ENCODE measurements around the gene UFM1.

GRCh38 chr13:38385153-38385891 lies 35.7 kb downstream of the UFM1 start:
- TF ChIP-seq POLR2A (IDR thresholded peaks at IDR 0.05) = no peak
- TF ChIP-seq, protein P1, sequence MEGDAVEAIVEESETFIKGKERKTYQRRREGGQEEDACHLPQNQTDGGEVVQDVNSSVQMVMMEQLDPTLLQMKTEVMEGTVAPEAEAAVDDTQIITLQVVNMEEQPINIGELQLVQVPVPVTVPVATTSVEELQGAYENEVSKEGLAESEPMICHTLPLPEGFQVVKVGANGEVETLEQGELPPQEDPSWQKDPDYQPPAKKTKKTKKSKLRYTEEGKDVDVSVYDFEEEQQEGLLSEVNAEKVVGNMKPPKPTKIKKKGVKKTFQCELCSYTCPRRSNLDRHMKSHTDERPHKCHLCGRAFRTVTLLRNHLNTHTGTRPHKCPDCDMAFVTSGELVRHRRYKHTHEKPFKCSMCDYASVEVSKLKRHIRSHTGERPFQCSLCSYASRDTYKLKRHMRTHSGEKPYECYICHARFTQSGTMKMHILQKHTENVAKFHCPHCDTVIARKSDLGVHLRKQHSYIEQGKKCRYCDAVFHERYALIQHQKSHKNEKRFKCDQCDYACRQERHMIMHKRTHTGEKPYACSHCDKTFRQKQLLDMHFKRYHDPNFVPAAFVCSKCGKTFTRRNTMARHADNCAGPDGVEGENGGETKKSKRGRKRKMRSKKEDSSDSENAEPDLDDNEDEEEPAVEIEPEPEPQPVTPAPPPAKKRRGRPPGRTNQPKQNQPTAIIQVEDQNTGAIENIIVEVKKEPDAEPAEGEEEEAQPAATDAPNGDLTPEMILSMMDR (IDR thresholded peaks at IDR 0.05) = no peak
